GM21576 (cell line): Measurements from ENCODE around the gene KLB.

Experiments
- ATAC-seq: cut with Tn5 transposase; IDR thresholded peaks from one replicate; pipeline ENCODE4 v1.9.1; 2021; ENCODE audit warnings: mild to moderate bottlenecking, moderate library complexity; ENCODE audit not compliant: unreplicated experiment

The KLB gene

DNA sequence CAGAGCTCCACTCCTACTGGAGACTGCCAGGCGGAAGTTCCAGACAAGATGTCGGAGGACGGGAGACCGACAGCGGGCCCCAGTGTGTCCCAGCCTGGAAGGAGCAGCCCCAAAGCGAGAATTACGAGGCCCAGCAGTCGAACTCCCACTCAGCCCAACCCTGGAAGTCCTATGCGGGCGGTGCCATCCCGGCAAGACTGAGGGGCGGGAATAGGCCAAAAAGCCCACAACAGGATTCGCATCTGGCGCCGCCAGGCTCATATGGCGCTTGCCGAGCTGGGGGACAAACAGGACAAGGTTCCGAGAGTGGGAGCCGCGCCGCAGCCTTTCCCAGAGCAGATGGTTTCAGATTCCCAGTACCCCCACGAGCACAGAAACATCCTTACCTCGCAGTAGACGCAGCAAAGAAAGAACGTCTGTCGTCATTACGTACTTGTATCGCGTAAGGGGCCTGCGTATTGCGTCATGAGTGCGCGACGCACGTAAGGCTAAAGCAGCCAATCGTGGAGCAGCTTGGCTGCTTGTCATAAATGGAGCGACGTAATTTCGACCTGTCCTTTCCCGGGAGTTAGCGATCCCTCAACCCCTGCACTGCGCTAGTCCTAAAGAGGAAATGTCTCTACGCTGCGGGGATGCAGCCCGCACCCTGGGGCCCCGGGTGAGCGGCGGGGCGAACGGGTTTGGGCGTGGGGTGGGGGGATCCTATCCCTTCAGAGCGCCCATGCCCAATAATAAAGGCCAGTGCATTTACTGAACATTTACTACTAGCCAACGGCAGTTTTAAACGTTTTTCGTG, 52.0 kb downstream of the KLB start, which contains the start of the genes LIAS and RPL9:
Gene LIAS (plus strand): TSS at position 552 of the 796 bp plus-strand sequence. CDS start 62 bp downstream, at position 614.
Gene RPL9 (minus strand): TSS at position 418 of the 796 bp plus-strand sequence. CDS start 483 bp downstream, outside the sequence.
- peak; percentile 84 for ATAC-seq

DNA sequence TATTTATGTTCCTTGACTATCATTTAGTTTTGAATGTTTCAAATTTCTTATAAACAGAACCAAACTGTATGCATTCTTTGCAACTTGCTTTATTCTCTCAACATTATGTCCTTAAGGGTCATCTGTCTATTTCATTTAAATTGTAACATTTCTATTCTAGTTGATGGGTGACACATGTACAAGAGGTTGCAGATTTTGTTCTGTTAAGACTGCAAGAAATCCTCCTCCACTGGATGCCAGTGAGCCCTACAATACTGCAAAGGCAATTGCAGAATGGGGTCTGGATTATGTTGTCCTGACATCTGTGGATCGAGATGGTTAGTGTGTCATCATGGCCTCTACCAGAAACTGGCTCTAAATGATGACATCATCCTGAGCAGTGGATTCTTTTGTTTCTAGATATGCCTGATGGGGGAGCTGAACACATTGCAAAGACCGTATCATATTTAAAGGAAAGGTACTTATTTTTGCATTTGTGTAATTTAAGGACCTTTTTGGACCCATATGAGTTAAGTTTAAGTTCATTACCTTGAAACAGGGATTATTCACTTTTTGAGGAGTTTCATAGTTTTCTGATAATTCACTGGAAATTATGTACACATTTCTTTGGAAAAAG, 58.3 kb downstream of the KLB start:
- no peak for ATAC-seq

DNA sequence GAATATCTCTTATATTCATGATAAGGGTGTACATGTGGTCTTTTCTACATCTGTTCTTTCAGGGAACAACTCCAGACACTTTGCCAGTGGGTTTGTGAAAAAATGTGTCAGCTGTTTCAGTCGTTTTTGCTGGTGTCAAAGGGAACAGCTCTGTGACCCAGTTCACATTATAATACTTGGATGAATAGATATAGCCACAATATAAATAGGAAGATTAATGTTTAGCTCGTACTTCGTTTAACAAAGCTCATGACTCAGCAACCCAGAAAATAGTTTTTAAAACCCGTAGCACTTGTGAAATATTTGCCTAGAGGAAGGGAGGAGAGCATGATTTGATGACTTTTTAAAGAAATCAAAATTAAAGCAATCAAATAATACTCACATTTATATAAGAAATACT, 60.0 kb downstream of the KLB start:
- no peak for ATAC-seq

DNA sequence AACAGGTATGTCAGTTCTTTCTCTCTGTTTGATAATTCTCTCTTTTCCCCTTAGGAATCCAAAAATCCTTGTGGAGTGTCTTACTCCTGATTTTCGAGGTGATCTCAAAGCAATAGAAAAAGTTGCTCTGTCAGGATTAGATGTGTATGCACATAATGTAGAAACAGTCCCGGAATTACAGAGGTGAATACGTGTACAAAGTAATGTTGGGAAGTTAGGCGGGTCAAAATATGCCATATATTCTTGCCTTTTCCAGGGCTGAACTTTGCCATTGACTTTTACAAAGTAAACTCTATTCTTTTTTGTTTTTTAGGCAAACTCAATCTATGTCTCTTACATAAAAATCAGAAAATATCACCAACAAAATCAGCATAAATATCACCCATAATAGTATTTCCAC, 60.7 kb downstream of the KLB start:
- ATAC-seq, result no peak

DNA sequence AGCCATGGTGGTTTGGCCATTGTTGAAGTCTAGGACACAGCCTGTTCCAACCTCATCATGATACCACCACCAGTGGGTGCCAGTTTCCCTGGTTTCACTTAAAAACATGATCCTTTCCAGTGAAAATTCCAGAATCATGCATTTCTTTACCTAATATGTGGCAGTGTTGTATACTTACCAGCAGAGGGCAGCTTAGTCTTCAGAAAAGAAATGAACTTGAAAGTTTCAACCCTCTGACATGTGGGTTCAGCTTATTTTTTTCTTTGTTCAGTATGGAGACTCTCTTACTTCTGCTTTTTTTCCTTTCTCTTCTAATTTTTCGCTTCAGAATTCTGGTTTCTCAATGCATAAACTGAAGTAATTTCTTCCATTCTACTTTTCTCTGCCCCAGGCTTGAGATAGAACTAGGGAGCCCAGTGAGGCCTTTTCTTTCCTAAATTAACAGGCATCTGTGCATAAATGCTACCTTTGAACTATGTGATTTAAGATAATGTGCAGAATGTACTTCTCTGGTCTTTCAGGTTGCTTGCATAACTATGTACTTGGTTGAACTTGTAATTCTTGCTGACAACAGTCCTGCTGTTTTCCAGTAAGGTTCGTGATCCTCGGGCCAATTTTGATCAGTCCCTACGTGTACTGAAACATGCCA, 62.8 kb downstream of the KLB start:
- ATAC-seq, result peak; percentile 78

DNA sequence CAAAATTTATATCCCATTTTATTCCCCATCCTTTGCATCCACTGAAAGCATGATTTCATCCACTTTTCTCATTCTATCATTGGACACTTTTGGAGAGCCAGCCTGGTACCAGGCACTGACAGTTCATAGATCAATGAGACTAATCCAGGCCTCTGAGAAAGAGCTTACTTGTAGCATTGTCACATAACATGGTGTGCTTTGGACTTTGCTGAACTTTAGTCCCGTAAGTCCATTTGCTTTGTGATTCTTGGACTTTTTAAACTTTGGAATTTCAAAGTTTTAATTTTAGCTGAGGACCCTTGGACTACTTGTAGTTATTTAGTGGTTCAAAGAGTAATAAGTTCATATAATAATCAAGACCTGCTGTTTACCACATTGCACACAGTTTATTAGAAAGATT, 63.7 kb downstream of the KLB start:
- no peak for ATAC-seq

DNA sequence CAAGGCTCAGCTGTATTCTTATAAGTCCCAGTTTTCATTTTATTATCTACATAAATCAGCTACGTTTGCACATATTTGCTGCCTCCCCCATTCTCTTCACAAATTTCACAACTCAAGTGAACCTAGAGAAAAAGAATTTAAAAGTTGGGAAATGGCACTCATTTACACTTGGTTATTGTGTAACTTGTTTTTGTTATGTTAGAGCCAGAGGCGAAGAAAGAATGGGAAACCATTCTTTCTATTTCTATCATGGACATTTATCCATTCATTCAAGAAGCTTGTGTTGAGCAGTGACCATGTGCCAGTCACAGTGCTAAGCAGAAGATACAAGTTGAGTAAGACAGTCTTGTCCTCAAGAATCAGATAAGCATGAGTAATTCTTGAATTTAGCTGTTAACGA, 65.7 kb downstream of the KLB start:
- no peak for ATAC-seq

DNA sequence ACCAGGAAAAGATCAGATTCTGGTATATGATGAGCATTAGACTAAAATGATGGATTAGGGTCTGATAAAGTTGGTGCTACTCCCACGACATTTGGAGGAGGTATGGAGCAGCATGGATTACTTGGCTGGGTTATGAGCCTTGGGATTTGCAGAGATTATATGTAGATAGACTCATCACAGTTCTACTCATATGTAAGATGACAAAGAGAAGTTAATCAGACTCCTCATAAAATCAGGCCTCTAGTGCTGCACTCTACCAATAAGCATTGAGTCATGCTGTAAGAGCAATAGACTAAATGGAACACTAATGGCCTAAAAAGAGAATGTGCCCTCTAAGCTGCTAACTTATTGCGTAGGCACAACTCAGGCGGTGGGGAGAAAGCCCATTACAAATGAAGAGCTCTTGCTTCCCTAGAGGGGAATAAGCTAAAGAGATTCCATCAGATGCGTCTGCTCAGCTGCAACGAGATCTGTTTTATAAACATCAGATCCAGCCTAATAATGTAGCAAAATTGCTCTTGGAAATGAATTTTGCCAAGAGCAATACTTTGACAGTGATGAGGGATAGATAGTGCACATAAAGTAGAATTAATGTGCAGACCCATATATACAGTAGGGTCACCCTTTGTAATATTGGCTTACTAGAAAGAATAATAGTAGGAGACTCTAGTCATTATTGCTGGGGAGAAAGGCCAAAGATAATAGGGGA, 69.6 kb downstream of the KLB start:
- no peak for ATAC-seq

DNA sequence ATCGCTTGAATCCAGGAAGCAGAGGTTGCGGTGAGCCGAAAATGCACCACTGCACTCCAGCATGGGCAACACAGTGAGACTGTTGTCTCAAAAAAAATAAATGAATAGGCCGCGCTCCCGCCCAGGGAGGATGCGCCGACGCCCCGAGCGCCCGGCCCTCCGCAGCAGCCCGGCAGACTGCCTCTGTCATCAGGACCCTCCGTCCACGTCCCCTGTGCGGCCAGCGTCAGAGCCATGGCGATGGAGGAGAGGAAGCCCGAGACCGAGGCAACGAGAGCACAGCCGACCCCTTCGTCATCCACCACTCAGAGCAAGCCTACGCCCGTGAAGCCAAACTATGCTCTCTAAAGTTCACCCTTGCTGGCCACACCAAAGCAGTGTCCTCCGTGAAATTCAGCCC, 73.5 kb downstream of the KLB start:
- ATAC-seq, result no peak

DNA sequence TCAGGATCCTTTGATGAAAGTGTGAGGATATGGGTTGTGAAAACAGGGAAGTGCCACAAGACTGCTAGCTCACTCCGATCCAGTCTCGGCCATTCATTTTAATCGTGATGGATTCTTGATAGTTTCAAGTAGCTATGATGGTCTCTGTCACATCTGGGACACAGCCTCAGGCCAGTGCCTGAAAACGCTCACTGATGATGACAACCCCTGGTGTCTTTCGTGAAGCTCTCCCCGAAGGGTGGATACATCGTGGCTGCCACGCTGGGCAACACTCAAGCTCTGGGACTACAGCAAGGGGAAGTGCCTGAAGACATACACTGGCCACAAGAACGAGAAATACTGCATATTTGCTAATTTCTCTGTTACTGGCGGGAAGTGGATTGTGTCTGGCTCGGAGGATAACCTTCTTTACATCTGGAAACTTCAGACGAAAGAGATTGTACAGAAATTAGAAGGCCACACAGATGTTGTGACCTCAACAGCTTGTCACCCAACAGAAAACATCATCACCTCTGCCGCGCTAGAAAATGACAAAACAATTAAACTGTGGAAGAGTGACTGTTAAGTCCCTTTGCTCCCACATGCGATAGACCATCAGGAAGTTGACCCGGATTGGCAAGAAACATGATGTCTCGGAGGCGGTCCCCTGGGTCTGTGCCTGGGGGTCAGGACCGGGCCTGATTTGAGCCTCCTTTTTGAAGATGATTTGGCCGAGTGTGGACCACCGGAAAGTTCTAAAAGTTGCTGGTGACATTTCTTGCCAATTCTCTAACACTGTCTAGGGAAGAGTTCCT, 74.4 kb downstream of the KLB start:
- no peak for ATAC-seq

DNA sequence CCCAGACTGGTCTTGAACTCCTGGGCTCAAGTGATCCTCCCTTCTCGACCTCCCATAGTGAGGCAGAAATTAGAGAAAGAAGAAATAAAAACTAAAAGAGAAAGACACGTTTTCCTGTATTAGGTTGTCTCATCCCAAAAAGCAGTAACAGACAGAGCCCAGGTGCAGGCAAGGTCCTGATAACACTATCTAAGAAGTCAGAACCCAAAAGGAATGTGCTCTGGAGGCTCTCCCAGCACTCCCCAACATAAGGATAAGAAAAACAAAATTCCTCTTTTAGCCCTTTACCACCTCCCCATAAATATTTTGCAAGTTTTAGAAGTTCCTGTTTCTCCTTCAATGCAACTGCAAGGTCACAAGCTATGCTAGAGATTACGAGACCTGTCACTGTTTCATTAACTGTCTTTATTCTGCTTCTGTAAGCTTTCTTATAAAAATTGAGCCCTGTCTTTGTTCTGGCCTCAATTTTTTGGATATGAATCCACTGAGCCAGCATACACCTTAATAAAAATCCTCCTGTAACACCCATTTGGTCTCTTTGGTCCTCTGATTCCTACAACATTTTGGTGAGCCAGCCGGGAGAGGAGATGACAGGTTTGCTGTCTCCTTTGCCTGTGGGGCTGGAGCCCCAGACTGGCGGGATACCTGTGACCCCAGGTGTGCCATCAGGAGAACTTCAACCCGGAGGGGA, 78.0 kb downstream of the KLB start:
- no peak for ATAC-seq

DNA sequence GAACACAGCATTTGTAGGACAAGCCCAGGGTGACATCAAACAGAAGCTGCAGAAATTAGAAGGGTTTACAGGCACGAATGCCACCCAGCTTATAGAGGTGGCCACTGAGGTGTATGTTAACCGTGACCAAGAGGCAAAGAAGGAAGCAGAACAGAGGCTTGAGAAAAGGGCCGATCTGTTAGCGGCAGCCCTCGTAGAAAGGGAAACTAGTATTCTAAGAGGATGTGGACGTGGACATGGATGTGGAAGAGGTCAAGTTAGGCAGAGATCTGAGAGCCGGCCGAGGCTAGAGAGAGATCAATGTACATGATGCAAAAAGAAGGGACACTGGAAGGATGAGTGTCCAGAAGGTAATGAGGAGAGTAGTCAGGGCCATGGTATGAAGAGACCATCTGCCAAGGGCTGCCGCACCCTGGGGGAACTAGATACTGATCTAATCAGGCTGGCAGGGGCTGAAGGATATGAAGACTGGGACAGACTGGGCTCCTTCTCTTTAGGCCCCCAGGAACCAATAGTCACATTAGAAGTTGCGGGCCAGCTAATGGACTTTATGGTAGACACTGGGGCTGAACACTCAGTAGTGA, 79.6 kb downstream of the KLB start:
- ATAC-seq, result no peak

DNA sequence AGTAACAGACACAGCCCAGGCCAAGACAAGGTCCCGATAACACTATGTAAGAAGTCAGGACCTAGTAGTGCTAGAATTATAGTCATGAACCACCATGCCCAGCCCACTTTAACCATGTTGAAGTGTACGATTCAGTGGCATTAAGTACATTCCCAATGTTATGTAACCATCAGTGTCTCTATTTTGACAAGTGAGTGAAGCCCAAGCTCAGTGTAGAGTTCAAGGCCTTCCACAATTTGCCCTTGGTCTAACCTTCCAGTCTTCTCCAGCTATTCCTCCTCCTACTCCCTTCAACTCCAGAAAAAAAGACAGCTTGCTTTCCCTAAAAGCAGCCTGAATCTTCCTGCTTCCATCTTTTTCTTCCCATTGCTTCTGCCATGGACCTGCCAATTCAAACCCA, 83.6 kb downstream of the KLB start:
- ATAC-seq, result no peak

DNA sequence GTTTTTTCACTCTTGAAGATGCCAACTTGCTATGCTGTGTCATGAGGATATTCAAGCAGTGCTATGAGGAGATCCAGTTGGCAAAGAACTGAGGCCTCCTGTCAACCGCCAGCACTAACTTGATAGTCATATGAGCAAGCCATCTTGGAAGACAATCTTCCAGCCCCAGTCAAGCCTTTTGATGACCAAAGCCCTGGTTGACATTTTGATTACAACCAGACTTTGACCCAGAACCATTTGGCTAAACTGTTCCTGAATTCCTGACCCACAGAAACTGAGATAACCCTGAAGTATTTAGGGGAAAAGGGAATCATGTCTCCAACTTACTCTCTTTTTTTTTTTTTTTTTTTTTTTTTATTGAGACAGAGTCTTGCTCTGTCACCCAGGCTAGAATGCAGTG, 87.6 kb downstream of the KLB start:
- no peak for ATAC-seq

DNA sequence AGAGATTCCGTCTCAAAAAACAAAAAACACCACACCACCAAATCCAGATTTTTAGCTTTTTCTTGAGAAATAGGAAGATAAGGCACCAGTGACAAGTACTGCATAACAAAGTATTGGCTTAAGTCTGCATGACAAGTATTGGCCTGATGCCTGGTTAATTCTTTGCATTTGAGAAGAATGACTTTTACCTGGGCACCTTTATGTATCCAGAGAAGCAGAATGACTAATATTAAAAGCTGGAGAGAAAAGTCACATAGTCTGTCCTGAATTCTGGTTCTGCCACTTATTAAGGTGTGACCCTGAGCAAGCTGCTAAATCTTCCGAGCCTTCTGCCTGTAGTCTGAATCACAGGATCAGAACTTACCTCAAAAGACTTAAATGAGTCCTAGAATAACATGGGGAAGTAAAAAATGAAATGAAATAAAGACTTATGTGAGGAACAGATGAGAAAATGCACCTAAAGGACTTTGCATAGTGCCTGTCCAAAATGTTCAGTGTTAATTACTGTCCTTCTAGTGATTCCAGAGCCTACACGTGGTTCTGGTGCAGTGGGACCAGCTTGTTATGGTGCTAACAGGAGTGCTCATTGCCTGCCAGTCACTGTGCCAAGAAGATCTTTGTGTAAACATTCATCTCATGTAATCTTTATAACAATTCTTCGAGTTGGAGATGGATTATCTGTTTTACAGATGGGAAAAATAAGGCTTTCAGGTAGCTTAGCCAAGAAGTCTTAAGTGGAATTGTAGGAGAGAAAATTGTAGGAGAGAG, 88.9 kb downstream of the KLB start:
- ATAC-seq, result no peak

DNA sequence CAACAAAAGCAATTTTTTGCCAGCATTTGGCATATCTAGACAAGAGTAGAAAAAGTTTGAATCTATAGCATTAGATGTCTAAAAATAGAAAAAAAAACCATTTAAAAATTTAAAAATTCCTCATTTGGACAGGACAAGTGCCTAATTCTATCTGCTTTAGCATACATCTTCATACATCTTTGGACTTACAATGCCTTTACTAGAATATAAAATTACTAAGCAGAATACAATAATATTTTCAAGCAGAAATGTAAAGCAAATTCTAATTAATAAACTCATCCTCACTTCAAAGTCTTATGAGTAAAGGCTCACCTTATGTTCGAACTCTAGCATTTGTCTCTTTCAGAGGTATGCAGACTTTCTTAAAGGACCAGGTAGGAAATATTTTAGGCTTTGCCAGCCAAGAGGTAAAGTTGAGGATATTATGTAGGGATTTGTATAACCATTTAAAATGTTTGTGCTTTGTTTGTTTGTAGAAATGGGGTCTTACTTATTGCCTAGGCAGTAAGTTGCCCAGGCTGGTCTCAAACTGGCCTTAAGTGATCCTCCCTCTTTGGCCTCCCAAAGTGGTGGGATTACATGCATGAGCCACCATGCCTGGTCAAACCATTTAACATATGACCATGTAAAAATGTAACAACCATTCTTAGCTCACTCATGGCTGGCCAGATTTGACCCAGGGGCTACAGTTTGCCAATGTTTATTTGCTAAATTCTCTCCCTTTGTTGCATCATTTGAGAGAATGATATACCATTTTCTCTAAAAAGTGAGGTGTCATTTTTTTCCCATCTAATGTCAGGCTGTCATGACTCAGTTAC, 91.4 kb downstream of the KLB start:
- ATAC-seq, result no peak

DNA sequence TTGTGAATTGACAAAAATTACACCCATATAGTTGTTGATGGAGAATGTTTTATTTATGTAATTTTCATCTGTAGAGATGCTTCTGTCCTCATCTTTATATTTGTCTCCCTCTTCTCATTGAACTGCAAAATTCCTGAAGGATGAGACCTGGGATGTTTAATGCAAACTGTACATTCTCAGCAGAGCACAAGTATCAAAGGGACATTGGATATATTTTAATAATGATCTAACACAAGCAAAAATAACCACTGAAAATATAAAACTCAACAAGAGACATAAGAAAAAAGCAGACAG, 91.9 kb downstream of the KLB start:
- no peak for ATAC-seq
